Erythroblast (primary cell): ENCODE results near the gene PLPP7.

Source experiments
- DNase-seq, 2 experiments: peaks; one replicate each; lab custom pipeline; 2025; lab: John Stamatoyannopoulos, UW
- GATA1 ChIP-seq: IDR thresholded peaks from 2 replicates; pipeline ENCODE4 v1.6.1; 2011; ENCODE audit warnings: low read depth, mild to moderate bottlenecking, control low read depth, low read length, moderate library complexity
- POLR2A ChIP-seq: IDR thresholded peaks from 2 replicates; pipeline ENCODE4 v1.6.1; 2011; ENCODE audit warnings: mild to moderate bottlenecking, low read length

The PLPP7 gene

DNA sequence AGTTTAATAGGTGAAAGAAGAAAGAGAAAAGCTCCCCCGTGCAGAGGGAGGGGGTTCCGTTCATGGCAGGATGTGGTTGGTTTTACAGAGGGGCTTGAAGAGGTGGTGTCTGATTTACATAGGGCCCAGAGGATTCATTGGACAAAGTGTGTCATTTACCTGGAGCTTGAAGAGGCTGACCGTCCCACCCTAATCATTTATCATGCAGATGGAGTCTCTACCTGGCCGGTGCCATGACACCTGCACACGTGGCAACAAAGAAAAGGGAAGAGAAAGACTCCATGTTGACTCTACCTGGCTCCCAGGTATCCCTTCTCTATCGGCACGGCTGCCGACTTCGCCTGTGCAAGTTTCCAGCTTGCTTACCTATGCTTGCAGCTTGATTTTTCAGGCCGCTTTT is 69.0 kb downstream of the PLPP7 start:
- TF ChIP-seq POLR2A (no peak), GATA1 (no peak)
- no peak for DNase-seq
